HepG2 (cell line): Measurements from ENCODE around the gene SUN1.

ENCODE experiments used
- HDAC6 ChIP-seq: fragments of 200-600 bp; sonication (generic); IDR thresholded peaks from 2 replicates; pipeline ENCODE4 v1.7.0; 2017; ENCODE audit warnings: mild to moderate bottlenecking, antibody characterized with exemption, low read length, low read depth
- KDM1A ChIP-seq: IDR thresholded peaks from 2 replicates; pipeline ENCODE4 v1.6.1; 2016; ENCODE audit warnings: missing compliant biosample characterization
- NFE2L2 ChIP-seq: fragments of 150-350 bp; IDR thresholded peaks from 2 replicates; pipeline ENCODE4 v1.6.1; 2014; ENCODE audit warnings: low read length
- SRF ChIP-seq: IDR thresholded peaks from 2 replicates; pipeline ENCODE4 v1.6.1; 2011; ENCODE audit warnings: mild to moderate bottlenecking, low read depth, low read length, moderate library complexity
- TCF7L2 ChIP-seq: IDR thresholded peaks from 2 replicates; pipeline ENCODE4 v1.6.1; 2011; ENCODE audit warnings: mild to moderate bottlenecking, low read depth, low read length, moderate library complexity
- ZNF337 ChIP-seq: sonication (generic); formaldehyde crosslinking; IDR thresholded peaks from 2 replicates; pipeline ENCODE4 v1.5.1; 2020; ENCODE audit warnings: missing genetic modification reagents, low read depth, mild to moderate bottlenecking, borderline replicate concordance
- TF ChIP-seq, protein P1 (sequence below): IDR thresholded peaks from 2 replicates; pipeline ENCODE4 v1.6.1; 2012; ENCODE audit warnings: low read depth, low read length, improper control_type of control experiment
- TF ChIP-seq, protein P2 (sequence below): sonication (generic); formaldehyde crosslinking; IDR thresholded peaks from 2 replicates; pipeline ENCODE4 v1.5.0; 2020; ENCODE audit warnings: mild to moderate bottlenecking, missing genetic modification reagents, moderate library complexity

- TF ChIP-seq HDAC6 (no peak), TCF7L2 (no peak), SRF (no peak), NFE2L2 (no peak), KDM1A (CRISPR knock-in tag) (no peak), ZNF337 (CRISPR knock-in tag) (no peak)
- TF ChIP-seq, protein P1, sequence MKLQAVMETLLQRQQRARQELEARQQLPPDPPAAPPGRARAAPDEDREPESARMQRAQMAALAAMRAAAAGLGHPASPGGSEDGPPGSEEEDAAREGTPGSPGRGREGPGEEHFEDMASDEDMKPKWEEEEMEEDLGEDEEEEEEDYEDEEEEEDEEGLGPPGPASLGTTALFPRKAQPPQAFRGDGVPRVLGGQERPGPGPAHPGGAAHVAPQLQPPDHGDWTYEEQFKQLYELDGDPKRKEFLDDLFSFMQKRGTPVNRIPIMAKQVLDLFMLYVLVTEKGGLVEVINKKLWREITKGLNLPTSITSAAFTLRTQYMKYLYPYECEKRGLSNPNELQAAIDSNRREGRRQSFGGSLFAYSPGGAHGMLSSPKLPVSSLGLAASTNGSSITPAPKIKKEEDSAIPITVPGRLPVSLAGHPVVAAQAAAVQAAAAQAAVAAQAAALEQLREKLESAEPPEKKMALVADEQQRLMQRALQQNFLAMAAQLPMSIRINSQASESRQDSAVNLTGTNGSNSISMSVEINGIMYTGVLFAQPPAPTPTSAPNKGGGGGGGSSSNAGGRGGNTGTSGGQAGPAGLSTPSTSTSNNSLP, result no peak
- TF ChIP-seq, protein P2, sequence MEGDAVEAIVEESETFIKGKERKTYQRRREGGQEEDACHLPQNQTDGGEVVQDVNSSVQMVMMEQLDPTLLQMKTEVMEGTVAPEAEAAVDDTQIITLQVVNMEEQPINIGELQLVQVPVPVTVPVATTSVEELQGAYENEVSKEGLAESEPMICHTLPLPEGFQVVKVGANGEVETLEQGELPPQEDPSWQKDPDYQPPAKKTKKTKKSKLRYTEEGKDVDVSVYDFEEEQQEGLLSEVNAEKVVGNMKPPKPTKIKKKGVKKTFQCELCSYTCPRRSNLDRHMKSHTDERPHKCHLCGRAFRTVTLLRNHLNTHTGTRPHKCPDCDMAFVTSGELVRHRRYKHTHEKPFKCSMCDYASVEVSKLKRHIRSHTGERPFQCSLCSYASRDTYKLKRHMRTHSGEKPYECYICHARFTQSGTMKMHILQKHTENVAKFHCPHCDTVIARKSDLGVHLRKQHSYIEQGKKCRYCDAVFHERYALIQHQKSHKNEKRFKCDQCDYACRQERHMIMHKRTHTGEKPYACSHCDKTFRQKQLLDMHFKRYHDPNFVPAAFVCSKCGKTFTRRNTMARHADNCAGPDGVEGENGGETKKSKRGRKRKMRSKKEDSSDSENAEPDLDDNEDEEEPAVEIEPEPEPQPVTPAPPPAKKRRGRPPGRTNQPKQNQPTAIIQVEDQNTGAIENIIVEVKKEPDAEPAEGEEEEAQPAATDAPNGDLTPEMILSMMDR (CRISPR knock-in tag), result no peak
Observed at GRCh38 chr7:791519-791918, 40.8 kb upstream of the SUN1 start.
